ENCODE measurements around the gene BBOX1. TPM values are rescaled to one million over a fixed set of nuclear protein-coding genes. Genes with fewer than 3 reads are reported as not detected.
"Not testable (repeated sequence)": the region's sequence is repeated elsewhere in the genome, so short reads cannot be mapped to it uniquely, and the experiment has no call there.

Gene BBOX1
- total RNA-seq, 1 donor from 2014 or later, result not detected

- no peak for TF ChIP-seq CTCF (IDR thresholded peaks at IDR 0.05; ENCODE audit: unreplicated experiment)
- Mint-ChIP-seq H3K4me1 (ENCODE audit: unreplicated experiment) (no peaks in the 10 kb centered on the region), H3K4me3 (ENCODE audit: unreplicated experiment) (no peak overlapping the region), H3K27ac (ENCODE audit: unreplicated experiment) (no peak overlapping the region), H3K9me3 (ENCODE audit: unreplicated experiment) (no peaks in the 10 kb centered on the region), H3K27me3 (ENCODE audit: unreplicated experiment) (no peaks in the 10 kb centered on the region), H3K36me3 (ENCODE audit: low read depth, unreplicated experiment) (no peaks in the 10 kb centered on the region)
- no peak for DNase-seq (ENCODE audit: low spot score)
Measured at GRCh38 chr11:27166130-27166529, 125.5 kb downstream of the BBOX1 start.

- TF ChIP-seq CTCF (IDR thresholded peaks at IDR 0.05; ENCODE audit: unreplicated experiment), result no peak
- H3K27me3 Mint-ChIP-seq (ENCODE audit: unreplicated experiment), result peaks cover 3% of the 10 kb centered on the region
- no peak for DNase-seq (ENCODE audit: low spot score)
Measured at GRCh38 chr11:27171376-27171958, 130.9 kb downstream of the BBOX1 start.

GRCh38 chr11:27173545-27173944 lies 132.9 kb downstream of the BBOX1 start:
- Mint-ChIP-seq H3K27me3 (ENCODE audit: unreplicated experiment) (peaks cover 4% of the 10 kb centered on the region), H3K36me3 (ENCODE audit: low read depth, unreplicated experiment) (no peaks in the 10 kb centered on the region), H3K4me3 (ENCODE audit: unreplicated experiment) (no peak overlapping the region), H3K9me3 (ENCODE audit: unreplicated experiment) (no peaks in the 10 kb centered on the region), H3K27ac (ENCODE audit: unreplicated experiment) (no peak overlapping the region), H3K4me1 (ENCODE audit: unreplicated experiment) (no peaks in the 10 kb centered on the region)
- no peak for DNase-seq (ENCODE audit: low spot score)
- no peak for TF ChIP-seq CTCF (IDR thresholded peaks at IDR 0.05; ENCODE audit: unreplicated experiment)

More at GRCh38 chr11:27171376-27171958, 130.9 kb downstream of the BBOX1 start:
- no peak overlapping the region for H3K27ac Mint-ChIP-seq (ENCODE audit: unreplicated experiment)
- no peaks in the 10 kb centered on the region for H3K36me3 Mint-ChIP-seq (ENCODE audit: low read depth, unreplicated experiment)
- no peaks in the 10 kb centered on the region for H3K9me3 Mint-ChIP-seq (ENCODE audit: unreplicated experiment)
- no peaks in the 10 kb centered on the region for H3K4me1 Mint-ChIP-seq (ENCODE audit: unreplicated experiment)
- H3K4me3 Mint-ChIP-seq (ENCODE audit: unreplicated experiment), result no peak overlapping the region

GRCh38 chr11:27174021-27174420 lies 133.4 kb downstream of the BBOX1 start:
- no peak overlapping the region for H3K27ac Mint-ChIP-seq (ENCODE audit: unreplicated experiment)
- H3K36me3 Mint-ChIP-seq (ENCODE audit: low read depth, unreplicated experiment), result no peaks in the 10 kb centered on the region
- DNase-seq (ENCODE audit: low spot score), result no peak
- peaks cover 4% of the 10 kb centered on the region for H3K27me3 Mint-ChIP-seq (ENCODE audit: unreplicated experiment)
- TF ChIP-seq CTCF (IDR thresholded peaks at IDR 0.05; ENCODE audit: unreplicated experiment), result no peak
- no peaks in the 10 kb centered on the region for H3K4me1 Mint-ChIP-seq (ENCODE audit: unreplicated experiment)
- H3K9me3 Mint-ChIP-seq (ENCODE audit: unreplicated experiment), result no peaks in the 10 kb centered on the region
- H3K4me3 Mint-ChIP-seq (ENCODE audit: unreplicated experiment), result no peak overlapping the region

- no peaks in the 10 kb centered on the region for H3K4me1 Mint-ChIP-seq (ENCODE audit: unreplicated experiment)
- peaks cover 4% of the 10 kb centered on the region for H3K27me3 Mint-ChIP-seq (ENCODE audit: unreplicated experiment)
- no peak overlapping the region for H3K4me3 Mint-ChIP-seq (ENCODE audit: unreplicated experiment)
- no peak for DNase-seq (ENCODE audit: low spot score)
- no peaks in the 10 kb centered on the region for H3K36me3 Mint-ChIP-seq (ENCODE audit: low read depth, unreplicated experiment)
- no peak for TF ChIP-seq CTCF (IDR thresholded peaks at IDR 0.05; ENCODE audit: unreplicated experiment)
- H3K9me3 Mint-ChIP-seq (ENCODE audit: unreplicated experiment), result no peaks in the 10 kb centered on the region
- no peak overlapping the region for H3K27ac Mint-ChIP-seq (ENCODE audit: unreplicated experiment)
Measured at GRCh38 chr11:27174672-27175210, 134.1 kb downstream of the BBOX1 start.

GRCh38 chr11:27175562-27175961 lies 134.9 kb downstream of the BBOX1 start:
- H3K27ac Mint-ChIP-seq (ENCODE audit: unreplicated experiment); DNase-seq (ENCODE audit: low spot score); H3K27me3 Mint-ChIP-seq (ENCODE audit: unreplicated experiment); H3K4me1 Mint-ChIP-seq (ENCODE audit: unreplicated experiment); H3K4me3 Mint-ChIP-seq (ENCODE audit: unreplicated experiment); H3K9me3 Mint-ChIP-seq (ENCODE audit: unreplicated experiment); H3K36me3 Mint-ChIP-seq (ENCODE audit: low read depth, unreplicated experiment): not testable (repeated sequence)
